ENCODE data around the gene PEX1.

GRCh38 chr7:92546856-92547497, 18.7 kb upstream of the PEX1 start:
- TF ChIP-seq CTCF (conservative IDR thresholded peaks at IDR 0.05) (no peak), EZH2 (IDR thresholded peaks at IDR 0.05; ENCODE audit: low read depth) (no peak)
